Activated CD8-positive, alpha-beta memory T cell treated with anti-CD3 and anti-CD28 coated beads, Interleukin-2, amount 50 U/mL, for 48 hours (primary cell): ENCODE results near the gene CGREF1.
"Not testable (repeated sequence)": the region's sequence is repeated elsewhere in the genome, so short reads cannot be mapped to it uniquely, and the experiment has no call there.

Experiments
- DNase-seq: peaks from one replicate; pipeline ENCODE4 v3.0.0-alpha.2; 2020

CGREF1 gene

GRCh38 chr2:27136751-27137150 is 17.8 kb upstream of the CGREF1 start:
- no peak for DNase-seq

- DNase-seq, result no peak
Measured at GRCh38 chr2:27135478-27135955, 16.6 kb upstream of the CGREF1 start.

GRCh38 chr2:27134781-27135477 is 16.0 kb upstream of the CGREF1 start:
- no peak for DNase-seq

GRCh38 chr2:27133905-27134780 is 15.2 kb upstream of the CGREF1 start, which contains the start of gene PREB:
Gene PREB, minus strand, starts transcription at chr2:27134636. Its CDS starts 215 bp downstream, at chr2:27134421.
- DNase-seq, result peak; percentile 100

DNA sequence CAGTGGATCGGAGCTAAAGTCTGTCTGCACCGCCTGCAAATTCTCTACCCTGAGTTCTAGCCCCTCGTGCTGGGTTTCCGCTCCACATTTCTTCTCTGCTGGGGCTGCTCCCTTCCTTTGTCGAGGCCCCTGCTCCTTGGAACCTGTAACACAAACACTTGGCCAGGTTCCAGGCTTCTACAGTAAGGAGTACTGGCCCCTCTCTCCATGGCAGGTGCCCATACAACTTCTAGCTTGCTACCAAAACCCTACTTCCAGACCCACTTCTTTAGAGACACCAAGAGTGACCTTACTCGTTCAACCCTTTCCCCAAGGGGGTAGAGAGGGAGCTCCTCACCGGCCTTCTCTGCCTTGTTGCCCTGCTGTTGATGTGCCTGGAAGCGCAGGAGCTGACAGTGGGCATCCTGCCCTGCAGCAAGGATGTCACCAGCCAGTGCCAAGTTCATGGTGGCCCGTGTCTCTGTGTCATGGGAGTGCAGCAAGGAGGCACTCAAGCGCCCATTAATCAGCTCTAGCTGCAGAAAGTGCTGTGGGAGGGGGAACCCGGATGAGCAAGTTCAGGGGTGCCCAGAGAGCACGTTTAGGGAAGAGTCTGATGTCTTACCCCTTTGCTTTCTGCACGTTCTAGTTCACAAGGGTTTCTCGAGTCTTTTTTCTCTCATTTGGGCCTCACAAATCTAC is 14.4 kb upstream of the CGREF1 start:
- DNase-seq, result peak; percentile 65

DNA sequence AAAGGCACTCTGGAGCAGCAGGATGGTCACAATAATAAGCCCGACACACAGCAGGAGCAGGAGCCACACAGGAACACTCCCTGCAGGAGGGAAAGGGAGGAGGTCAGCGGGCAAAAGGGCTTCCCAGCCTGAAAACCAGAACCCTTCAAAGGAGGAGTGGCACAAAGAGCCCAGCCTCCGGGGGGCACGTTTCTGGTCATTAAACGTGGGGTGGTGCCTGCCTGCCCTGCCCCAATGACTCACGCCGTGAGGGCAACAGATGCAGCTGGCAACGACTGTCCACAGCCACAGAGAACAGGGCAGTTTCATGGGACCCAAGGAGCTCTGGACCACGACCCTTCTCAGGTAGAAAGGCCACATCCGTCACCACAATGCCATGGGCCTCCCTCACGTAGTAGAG is 12.5 kb upstream of the CGREF1 start:
- DNase-seq, result no peak

- DNase-seq, result no peak
Measured at GRCh38 chr2:27130396-27130795, 11.5 kb upstream of the CGREF1 start.

DNA sequence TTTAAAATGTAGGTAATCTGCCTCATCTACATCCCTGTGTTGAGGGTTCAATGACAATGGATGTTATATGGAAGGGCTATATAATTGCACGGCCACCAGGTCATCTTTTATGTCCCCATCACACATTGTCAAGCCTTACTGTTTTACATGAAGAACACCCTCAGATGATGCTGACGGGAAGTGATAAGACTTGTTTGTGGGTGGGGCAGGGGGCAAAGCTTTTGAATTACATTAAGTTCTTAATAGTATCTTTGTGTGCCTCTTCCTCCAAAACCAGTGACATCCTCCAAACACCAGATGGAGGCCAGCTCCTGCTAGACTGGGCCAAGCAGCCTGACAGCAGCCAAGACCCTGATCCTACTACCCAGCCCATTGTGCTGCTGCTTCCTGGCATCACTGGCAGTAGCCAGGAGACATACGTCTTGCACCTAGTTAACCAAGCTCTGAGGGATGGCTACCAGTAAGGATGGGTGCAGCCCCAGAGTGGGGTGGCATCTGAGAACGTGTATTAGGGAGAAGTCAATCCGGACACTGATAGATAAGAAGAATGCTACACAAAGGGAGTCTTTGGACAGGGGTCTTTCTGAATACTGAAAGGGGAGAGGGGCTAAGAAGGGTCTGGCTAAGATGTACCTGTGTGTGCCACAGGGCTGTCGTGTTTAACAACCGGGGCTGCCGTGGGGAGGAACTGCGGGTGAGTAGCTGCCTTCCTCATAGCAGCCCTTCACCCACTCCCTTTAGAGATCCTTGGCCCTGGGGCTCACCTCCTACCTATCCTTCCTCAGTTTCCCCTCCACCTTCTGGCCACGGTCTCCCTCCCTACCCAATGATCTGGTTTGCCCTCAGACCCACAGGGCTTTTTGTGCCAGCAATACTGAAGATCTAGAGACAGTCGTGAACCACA is 10.0 kb upstream of the CGREF1 start:
- DNase-seq, result no peak

- no peak for DNase-seq
Measured at GRCh38 chr2:27127883-27128667, 9.1 kb upstream of the CGREF1 start.

- no peak for DNase-seq
Measured at GRCh38 chr2:27126252-27126710, 7.4 kb upstream of the CGREF1 start.

GRCh38 chr2:27125104-27125503 is 6.2 kb upstream of the CGREF1 start:
- no peak for DNase-seq

DNA sequence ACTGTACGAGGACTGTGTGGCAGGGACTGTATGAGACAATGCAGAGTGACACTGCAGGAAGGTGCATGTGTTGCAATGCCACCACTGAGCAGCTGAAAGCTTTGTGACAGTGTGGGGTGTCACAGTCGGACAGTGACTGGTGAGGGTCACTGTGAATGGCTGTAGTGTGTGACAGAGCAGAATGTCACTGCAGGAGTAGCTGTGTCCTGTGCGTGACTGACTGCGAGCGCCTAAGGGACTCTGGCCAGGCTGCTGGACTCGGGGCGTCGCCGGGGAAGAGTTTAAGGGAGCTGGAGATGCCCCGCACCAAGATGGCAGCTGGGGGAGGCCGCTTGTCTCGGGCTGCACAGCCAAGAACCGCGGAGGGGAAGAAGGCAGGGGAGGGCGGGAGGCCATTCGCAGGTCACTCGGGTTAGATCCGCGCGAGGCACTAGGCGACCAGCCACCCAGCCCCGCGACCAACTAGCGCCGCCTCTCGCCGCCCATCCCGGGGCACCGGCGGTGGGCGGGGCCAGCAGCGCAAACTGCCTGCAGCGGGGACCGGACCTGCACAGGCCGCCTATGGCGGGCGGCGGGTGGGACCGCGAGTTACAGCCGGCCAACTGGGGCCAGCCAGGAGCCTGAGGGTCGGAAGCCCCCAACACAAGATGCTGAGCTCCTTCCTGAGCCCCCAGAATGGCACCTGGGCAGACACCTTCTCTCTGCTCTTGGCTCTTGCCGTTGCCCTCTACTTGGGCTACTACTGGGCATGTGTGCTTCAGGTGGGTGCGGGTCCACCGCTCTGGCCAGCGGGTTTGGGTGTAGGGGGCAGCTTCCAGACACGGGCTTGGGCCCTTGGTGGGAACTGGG is 4.6 kb upstream of the CGREF1 start, which contains the start of gene ABHD1:
Gene ABHD1 (plus strand): TSS at position 514 of the 849 bp plus-strand sequence. CDS start 134 bp downstream, at position 648.
- DNase-seq, result peak; percentile 83

- DNase-seq, result no peak
Measured at GRCh38 chr2:27122791-27123190, 3.9 kb upstream of the CGREF1 start.

- DNase-seq, result no peak
Measured at GRCh38 chr2:27121906-27122305, 3.0 kb upstream of the CGREF1 start.

DNA sequence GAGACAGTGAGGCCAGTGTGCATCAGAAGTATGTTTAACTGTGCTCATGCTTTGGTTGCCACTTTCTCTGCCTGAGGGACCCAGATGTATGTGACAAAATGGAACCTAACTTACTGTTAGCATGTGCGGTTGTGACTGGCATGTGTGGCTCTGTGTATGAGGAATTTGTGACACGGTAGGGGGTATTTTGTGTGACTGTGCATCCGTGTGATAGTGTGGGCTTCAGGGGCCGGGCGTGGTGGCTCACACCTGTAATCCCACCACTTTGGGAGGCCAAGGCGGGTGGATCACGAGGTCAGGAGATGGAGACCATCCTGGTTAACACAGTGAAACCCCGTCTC is 372 bp upstream of the CGREF1 start:
- not testable (repeated sequence) for DNase-seq

GRCh38 chr2:27117995-27118524 is 868 bp downstream of the CGREF1 start:
- DNase-seq, result no peak

- DNase-seq, result no peak
Measured at GRCh38 chr2:27115519-27115918, 3.4 kb downstream of the CGREF1 start.

DNA sequence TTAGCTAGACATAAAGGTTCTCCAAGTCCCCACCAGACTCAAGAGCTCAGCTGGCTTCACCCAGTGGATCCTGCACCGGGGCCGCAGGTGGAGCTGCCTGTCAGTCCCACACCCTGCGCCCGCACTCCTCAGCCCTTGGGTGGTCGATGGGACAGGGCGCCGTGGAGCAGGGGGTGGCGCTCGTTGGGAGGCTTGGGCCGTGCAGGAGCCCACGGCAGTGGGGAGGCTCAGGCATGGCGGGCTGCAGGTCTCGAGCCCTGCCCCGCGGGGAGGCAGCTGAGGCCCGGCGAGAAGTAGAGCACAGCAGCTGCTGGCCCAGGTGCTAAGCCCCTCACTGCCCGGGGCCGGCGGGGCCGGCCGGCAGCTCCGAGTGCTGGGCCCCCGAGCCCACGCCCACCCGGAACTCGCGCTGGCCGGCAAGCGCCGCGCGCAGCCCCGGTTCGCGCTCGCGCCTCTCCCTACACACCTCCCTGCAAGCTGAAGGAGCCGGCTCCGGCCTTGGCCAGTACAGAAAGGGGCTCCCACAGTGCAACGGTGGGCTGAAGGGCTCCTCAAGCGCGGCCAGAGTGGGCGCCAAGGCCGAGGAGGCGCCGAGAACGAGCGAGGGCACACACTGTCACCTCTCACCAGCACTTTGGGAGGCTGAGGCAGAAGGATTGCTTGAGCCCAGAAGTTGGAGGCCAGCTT is 7.4 kb downstream of the CGREF1 start:
- DNase-seq, result not testable (repeated sequence)

GRCh38 chr2:27110603-27111352 is 8.2 kb downstream of the CGREF1 start:
- not testable (repeated sequence) for DNase-seq
